Hepatocyte (in vitro differentiated cells): ENCODE results near the gene DEAF1. TPM values are rescaled to one million over a fixed set of nuclear protein-coding genes. Genes with fewer than 3 reads are reported as not detected.

Source experiments
- DNase-seq: peaks from one replicate; pipeline ENCODE4 v3.0.0-alpha.2; 2016; ENCODE audit warnings: low spot score
- H2AFZ ChIP-seq: fragments of 200-600 bp; sonication (generic); 2 replicates; pipeline ENCODE4 v1.6.0; 2016; ENCODE audit warnings: antibody characterized with exemption, mild to moderate bottlenecking
- H3K27ac ChIP-seq: fragments of 200-600 bp; sonication (generic); 2 replicates; pipeline ENCODE4 v1.5.1; 2016; ENCODE audit warnings: mild to moderate bottlenecking
- H3K27me3 ChIP-seq: fragments of 200-600 bp; sonication (generic); 2 replicates; pipeline ENCODE4 v1.6.1; 2016
- H3K36me3 ChIP-seq: fragments of 200-600 bp; sonication (generic); replicated peaks from 2 replicates; pipeline ENCODE4 v1.5.1; 2016; ENCODE audit warnings: low read depth; ENCODE audit not compliant: insufficient read depth
- H3K4me1 ChIP-seq: fragments of 200-600 bp; sonication (generic); 2 replicates; pipeline ENCODE4 v1.5.1; 2016; ENCODE audit warnings: mild to moderate bottlenecking, moderate library complexity; ENCODE audit not compliant: insufficient read depth
- H3K4me2 ChIP-seq: fragments of 200-600 bp; sonication (generic); 2 replicates; pipeline ENCODE4 v1.6.0; 2016
- H3K4me3 ChIP-seq: fragments of 200-600 bp; sonication (generic); 2 replicates; pipeline ENCODE4 v1.5.1; 2016; ENCODE audit warnings: mild to moderate bottlenecking
- H3K79me2 ChIP-seq: fragments of 200-600 bp; sonication (generic); 2 replicates; pipeline ENCODE4 v1.6.0; 2017; ENCODE audit warnings: mild to moderate bottlenecking
- H3K9me2 ChIP-seq: fragments of 200-600 bp; sonication (generic); replicated peaks from 2 replicates; pipeline ENCODE4 v1.6.0; 2017; ENCODE audit warnings: mild to moderate bottlenecking; ENCODE audit not compliant: insufficient read depth
- H3K9me3 ChIP-seq: fragments of 200-600 bp; sonication (generic); 2 replicates; pipeline ENCODE4 v1.5.1; 2016; ENCODE audit warnings: low read depth, mild to moderate bottlenecking
- H4K20me1 ChIP-seq: fragments of 200-600 bp; sonication (generic); 2 replicates; pipeline ENCODE4 v1.6.0; 2016; ENCODE audit warnings: mild to moderate bottlenecking; ENCODE audit not compliant: insufficient read depth, poor library complexity, severe bottlenecking
- EZH2 ChIP-seq: fragments of 200-600 bp; sonication (generic); IDR thresholded peaks from 2 replicates; pipeline ENCODE4 v1.6.1; 2016; ENCODE audit warnings: antibody characterized with exemption, mild to moderate bottlenecking, borderline replicate concordance
- EZH2phosphoT487 ChIP-seq: fragments of 200-600 bp; sonication (generic); IDR thresholded peaks from one replicate; pipeline ENCODE4 v1.6.1; 2018; ENCODE audit warnings: antibody characterized with exemption, mild to moderate bottlenecking, low read depth, moderate library complexity; ENCODE audit not compliant: unreplicated experiment, severe bottlenecking
- WGBS: methylation state at CpG from one replicate; pipeline ENCODE4 v1.1.6; 2016; ENCODE audit warnings: low lambda C conversion rate; ENCODE audit errors: missing lambda C conversion rate; 5-methylcytosine and 5-hydroxymethylcytosine counted together
- polyA plus RNA-seq: library from polyadenylated mRNA; unstranded; fragments of >200 nt; fragmentation: Nextera tagmentation; extraction: Ambion mirVana; gene quantifications from 2 replicates; pipeline ENCODE4 v1.2.1, GENCODE V29; 2016
- total RNA-seq: library from RNA; depleted of rRNA; stranded (reverse); fragments of >200 nt; gene quantifications from 2 replicates; pipeline ENCODE4 v1.2.3, GENCODE V29; 2014
- TF ChIP-seq, protein P1 (sequence below): fragments of 200-600 bp; sonication (generic); IDR thresholded peaks from 2 replicates; pipeline ENCODE4 v1.5.1; 2016; ENCODE audit warnings: antibody characterized with exemption, mild to moderate bottlenecking; ENCODE audit not compliant: poor library complexity

Gene DEAF1
- total and polyA plus RNA-seq, 2 experiments from 2014 or later: 27.2 to 59.1 TPM

GRCh38 chr11:617912-618682, 76.9 kb downstream of the DEAF1 start:
- Histone ChIP-seq H2AFZ (no peak overlapping the region), H3K36me3 (no peaks in the 10 kb centered on the region), H3K79me2 (no peaks in the 10 kb centered on the region), H3K9me2 (no peaks in the 10 kb centered on the region), H3K9me3 (no peaks in the 10 kb centered on the region), H3K27me3 (no peaks in the 10 kb centered on the region), H3K4me1 (peaks cover 14% of the 10 kb centered on the region), H3K27ac (no peak overlapping the region), H3K4me3 (no peak overlapping the region), H4K20me1 (peaks cover 15% of the 10 kb centered on the region), H3K4me2 (no peak overlapping the region)
- WGBS: 92% methylated on average over 24 of the region's 25 CpGs
- TF ChIP-seq EZH2phosphoT487: no peak
- TF ChIP-seq, protein P1, sequence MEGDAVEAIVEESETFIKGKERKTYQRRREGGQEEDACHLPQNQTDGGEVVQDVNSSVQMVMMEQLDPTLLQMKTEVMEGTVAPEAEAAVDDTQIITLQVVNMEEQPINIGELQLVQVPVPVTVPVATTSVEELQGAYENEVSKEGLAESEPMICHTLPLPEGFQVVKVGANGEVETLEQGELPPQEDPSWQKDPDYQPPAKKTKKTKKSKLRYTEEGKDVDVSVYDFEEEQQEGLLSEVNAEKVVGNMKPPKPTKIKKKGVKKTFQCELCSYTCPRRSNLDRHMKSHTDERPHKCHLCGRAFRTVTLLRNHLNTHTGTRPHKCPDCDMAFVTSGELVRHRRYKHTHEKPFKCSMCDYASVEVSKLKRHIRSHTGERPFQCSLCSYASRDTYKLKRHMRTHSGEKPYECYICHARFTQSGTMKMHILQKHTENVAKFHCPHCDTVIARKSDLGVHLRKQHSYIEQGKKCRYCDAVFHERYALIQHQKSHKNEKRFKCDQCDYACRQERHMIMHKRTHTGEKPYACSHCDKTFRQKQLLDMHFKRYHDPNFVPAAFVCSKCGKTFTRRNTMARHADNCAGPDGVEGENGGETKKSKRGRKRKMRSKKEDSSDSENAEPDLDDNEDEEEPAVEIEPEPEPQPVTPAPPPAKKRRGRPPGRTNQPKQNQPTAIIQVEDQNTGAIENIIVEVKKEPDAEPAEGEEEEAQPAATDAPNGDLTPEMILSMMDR: no peak
- no peak for TF ChIP-seq EZH2
- DNase-seq: no peak

DNA sequence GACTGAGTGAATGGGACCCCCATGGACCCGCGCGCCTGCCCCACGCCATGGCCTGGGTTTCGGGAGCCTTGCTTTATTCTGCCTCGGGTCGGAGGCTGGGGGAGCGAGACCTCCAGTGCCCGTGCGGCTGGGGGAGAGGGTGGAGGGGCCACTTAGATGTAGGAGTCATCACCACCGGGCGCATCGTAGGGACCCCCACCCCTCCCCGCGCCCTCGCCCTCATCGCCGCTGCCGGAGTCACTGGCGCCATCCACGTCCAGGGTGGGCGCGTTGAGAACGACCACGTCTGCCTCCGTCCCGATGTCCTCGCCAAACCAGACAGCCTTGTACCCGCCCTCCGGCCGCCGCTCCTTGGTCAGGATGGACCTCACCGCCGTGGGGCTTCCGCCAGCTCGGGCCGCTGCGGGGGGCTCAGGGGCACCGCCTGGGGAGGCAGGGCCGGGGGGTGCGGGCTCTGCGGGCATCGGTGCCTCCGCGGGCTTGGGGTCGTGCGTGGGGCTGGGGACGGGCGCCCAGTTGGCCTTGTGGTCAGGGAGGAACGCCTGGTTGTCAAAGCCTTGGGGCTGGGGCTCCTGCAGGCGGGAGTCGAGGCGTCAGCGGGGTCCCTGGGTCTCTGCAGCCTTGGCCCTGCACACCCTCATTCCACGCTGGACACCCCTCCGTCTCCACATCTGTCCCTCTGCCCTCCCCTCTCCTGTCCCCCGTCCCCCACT, 77.7 kb downstream of the DEAF1 start:
- no peak for DNase-seq
- no peaks in the 10 kb centered on the region for H3K36me3 ChIP-seq
- no peak for TF ChIP-seq EZH2phosphoT487
- TF ChIP-seq EZH2: no peak
- TF ChIP-seq, protein P1: no peak

DNA sequence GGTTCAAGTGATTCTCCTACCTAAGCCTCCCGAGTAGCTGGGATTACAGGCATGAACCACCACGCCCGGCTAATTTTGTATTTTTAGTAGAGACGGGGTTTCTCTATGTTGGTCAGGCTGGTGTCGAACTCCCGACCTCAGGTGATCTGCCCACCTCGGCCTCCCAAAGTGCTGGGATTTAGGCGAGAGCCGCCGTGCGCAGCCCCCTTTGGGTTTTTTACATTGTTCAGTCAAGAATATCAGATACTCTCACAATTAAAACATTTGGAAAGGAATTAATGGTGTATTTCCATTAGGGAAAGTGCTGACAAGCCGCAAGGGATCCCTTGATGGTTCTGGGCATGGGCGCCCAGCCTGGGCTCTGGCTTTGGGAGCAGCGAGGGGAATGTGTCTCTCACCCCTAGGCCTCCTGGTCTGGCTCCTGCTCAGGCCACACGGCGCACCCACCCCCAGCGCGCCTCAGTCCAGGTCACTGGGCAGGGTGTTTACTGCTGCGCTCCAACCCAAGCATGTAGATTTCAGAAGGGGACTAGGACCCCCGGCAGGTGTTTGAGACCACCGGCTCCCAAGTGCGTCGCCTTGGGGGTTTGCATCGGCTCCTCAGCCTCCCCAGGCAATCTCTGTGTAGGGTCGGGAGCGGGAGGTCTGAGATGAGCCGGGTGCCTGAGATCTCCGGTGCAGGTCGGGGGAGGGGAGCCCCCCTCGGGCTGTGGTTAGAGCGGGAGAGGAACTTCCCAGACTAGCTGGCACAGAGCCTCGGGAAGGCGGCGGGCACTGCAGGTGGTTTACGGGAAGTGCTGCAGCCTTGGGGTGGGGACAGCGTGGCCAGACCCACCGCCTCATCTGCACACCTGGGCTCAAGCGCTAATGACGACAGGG, 78.5 kb downstream of the DEAF1 start:
- Histone ChIP-seq H3K4me1 (peaks cover 14% of the 10 kb centered on the region), H3K27ac (peak overlapping the region; percentile 42), H3K4me3 (no peak overlapping the region), H4K20me1 (peaks cover 23% of the 10 kb centered on the region), H3K9me3 (no peaks in the 10 kb centered on the region), H2AFZ (no peak overlapping the region), H3K4me2 (peak overlapping the region; percentile 94), H3K9me2 (no peaks in the 10 kb centered on the region), H3K36me3 (no peaks in the 10 kb centered on the region), H3K79me2 (no peaks in the 10 kb centered on the region), H3K27me3 (no peaks in the 10 kb centered on the region)
- 93% methylated on average over 39 of the region's 39 CpGs for WGBS
- no peak for TF ChIP-seq EZH2
- DNase-seq: no peak

More for the DNA sequence above, 77.7 kb downstream of the DEAF1 start:
- Histone ChIP-seq H3K27ac (no peak overlapping the region), H3K4me2 (no peak overlapping the region), H4K20me1 (peaks cover 23% of the 10 kb centered on the region), H3K27me3 (no peaks in the 10 kb centered on the region), H3K4me1 (peaks cover 14% of the 10 kb centered on the region), H3K9me3 (no peaks in the 10 kb centered on the region), H3K9me2 (no peaks in the 10 kb centered on the region), H3K79me2 (no peaks in the 10 kb centered on the region), H3K4me3 (no peak overlapping the region), H2AFZ (no peak overlapping the region)
- WGBS: 92% methylated on average over 25 of the region's 57 CpGs
